ENCODE measurements around the gene KLHL13. TPM values are rescaled to one million over a fixed set of nuclear protein-coding genes. Genes with fewer than 3 reads are reported as not detected.
"Not testable (repeated sequence)": the region's sequence is repeated elsewhere in the genome, so short reads cannot be mapped to it uniquely, and the experiment has no call there.

Gene KLHL13
- total RNA-seq, 4 donors from 2014 or later: 1.3 to 8.2 (median 5.2) TPM

DNA sequence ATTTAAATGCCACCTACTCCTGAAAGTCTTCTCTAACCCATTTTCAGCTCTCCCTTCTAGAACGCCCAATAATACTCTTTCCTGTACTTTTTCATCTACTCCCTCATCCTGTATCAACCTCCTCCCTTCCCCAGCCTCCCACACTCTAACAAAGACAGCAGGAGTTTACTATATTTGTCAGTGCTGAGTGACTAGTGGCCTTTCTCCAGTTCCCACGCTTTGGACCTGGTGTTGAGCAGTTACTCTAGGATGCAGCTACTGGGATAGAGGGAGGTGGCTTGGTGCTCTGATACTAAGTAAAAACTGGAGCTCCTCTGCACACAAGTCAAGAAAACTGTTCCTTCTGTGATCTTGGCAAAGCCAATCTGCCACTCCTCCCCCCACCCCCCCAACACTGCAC lies 36.1 kb upstream of the KLHL13 start:
- no peak for DNase-seq
- intact Hi-C loops (cut with DNase I): no loop called here
- H3K9me3 ChIP-seq: no peaks in the 10 kb centered on the region
- 52 to 80% methylated on average over 2 of the region's 2 CpGs for WGBS, 2 donors
- H3K27ac ChIP-seq: no peak overlapping the region
- H3K4me1 ChIP-seq: no peaks in the 10 kb centered on the region
- H3K36me3 ChIP-seq: no peaks in the 10 kb centered on the region
- H3K27me3 ChIP-seq: no peaks in the 10 kb centered on the region
- no peak overlapping the region for H3K4me3 ChIP-seq
- TF ChIP-seq, protein P1, sequence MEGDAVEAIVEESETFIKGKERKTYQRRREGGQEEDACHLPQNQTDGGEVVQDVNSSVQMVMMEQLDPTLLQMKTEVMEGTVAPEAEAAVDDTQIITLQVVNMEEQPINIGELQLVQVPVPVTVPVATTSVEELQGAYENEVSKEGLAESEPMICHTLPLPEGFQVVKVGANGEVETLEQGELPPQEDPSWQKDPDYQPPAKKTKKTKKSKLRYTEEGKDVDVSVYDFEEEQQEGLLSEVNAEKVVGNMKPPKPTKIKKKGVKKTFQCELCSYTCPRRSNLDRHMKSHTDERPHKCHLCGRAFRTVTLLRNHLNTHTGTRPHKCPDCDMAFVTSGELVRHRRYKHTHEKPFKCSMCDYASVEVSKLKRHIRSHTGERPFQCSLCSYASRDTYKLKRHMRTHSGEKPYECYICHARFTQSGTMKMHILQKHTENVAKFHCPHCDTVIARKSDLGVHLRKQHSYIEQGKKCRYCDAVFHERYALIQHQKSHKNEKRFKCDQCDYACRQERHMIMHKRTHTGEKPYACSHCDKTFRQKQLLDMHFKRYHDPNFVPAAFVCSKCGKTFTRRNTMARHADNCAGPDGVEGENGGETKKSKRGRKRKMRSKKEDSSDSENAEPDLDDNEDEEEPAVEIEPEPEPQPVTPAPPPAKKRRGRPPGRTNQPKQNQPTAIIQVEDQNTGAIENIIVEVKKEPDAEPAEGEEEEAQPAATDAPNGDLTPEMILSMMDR (IDR thresholded peaks at IDR 0.05): no peak
- no peak for TF ChIP-seq POLR2A (IDR thresholded peaks at IDR 0.05)

GRCh38 chrX:118148737-118149136 lies 32.1 kb upstream of the KLHL13 start:
- no peak for TF ChIP-seq POLR2A (IDR thresholded peaks at IDR 0.05)
- TF ChIP-seq, protein P1 (IDR thresholded peaks at IDR 0.05): no peak
- Histone ChIP-seq H3K4me1 (no peaks in the 10 kb centered on the region), H3K36me3 (no peaks in the 10 kb centered on the region), H3K4me3 (no peak overlapping the region), H3K27me3 (no peaks in the 10 kb centered on the region), H3K9me3 (no peaks in the 10 kb centered on the region), H3K27ac (no peak overlapping the region)
- no peak for DNase-seq
- 55 to 87% methylated on average over 1 of the region's 1 CpG for WGBS, 2 donors
- intact Hi-C loops (cut with DNase I): no loop called here

DNA sequence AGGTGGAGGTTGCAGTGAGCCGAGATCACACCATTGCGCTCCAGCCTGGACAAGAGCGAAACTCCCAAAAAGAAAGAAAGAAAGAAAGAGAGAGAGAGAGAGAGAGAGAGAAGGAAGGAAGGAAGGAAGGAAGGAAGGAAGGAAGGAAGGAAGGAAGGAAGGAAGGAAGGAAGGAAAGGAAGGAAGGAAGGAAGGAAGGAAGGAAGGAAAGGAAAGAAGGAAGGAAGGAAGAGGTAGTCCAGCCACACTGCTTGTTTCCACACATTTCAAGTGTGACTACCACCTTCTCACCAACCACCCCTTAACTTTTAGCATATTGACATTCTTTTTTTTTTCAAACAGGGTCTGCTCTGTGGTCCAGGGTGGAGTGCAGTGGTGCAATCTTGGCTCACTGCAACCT lies 31.2 kb upstream of the KLHL13 start:
- H3K9me3 ChIP-seq; intact Hi-C loops (cut with DNase I); H3K4me3 ChIP-seq; H3K36me3 ChIP-seq; DNase-seq; H3K4me1 ChIP-seq; H3K27me3 ChIP-seq; H3K27ac ChIP-seq: not testable (repeated sequence)
- WGBS, 2 donors: 100% methylated on average over 3 of the region's 3 CpGs; no CpG with 5 or more reads in 1 of the 2 donors

DNA sequence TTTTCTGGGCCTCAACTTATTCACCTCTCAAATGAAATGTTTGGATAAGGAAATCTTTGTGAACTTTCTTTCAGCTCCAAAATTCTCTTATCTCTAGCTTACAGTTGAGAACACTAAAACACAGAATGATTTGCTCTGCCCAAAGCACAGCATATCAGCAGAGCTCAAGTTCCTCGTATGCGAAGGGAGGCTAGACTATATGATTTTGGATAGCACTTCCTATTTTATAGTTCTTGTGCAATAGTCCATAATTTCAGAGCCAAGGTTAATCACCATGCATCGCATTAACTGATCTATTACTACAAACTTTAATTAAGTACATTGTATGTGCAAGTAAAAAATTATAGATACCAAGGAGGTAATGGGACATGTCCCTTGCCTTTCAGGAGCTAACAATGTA lies 27.0 kb upstream of the KLHL13 start:
- H3K4me1 ChIP-seq: no peaks in the 10 kb centered on the region
- no peaks in the 10 kb centered on the region for H3K36me3 ChIP-seq
- no peaks in the 10 kb centered on the region for H3K27me3 ChIP-seq
- DNase-seq: no peak
- H3K9me3 ChIP-seq: no peaks in the 10 kb centered on the region
- WGBS, 2 donors: 70 to 79% methylated on average over 2 to 3 of the region's 3 CpGs
- intact Hi-C loops (cut with DNase I): no loop called here
- TF ChIP-seq, protein P1 (IDR thresholded peaks at IDR 0.05): no peak
- TF ChIP-seq POLR2A (IDR thresholded peaks at IDR 0.05): no peak
- H3K27ac ChIP-seq: no peak overlapping the region
- H3K4me3 ChIP-seq: no peak overlapping the region

DNA sequence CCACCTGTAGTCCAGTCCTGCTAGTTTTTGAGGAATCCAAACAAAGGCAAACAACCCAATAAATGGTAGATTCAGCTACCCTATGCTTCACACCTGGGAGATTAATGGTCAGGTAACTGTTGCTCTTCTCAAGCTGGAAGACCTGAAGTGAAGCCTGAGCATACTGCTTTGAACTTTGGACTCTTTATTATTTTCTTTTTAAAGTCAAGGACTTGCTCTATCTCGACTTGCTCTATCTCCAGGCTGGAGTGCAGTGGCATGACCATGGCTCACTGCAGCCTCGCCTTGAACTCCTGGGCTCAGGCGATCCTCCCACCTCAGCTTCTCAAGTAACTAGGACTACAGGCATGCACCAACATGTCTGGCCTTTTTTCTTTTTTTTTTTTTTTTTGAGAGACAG lies 14.7 kb upstream of the KLHL13 start:
- no peak for TF ChIP-seq POLR2A (IDR thresholded peaks at IDR 0.05)
- TF ChIP-seq, protein P1 (IDR thresholded peaks at IDR 0.05): no peak
- H3K36me3 ChIP-seq: no peaks in the 10 kb centered on the region
- no peaks in the 10 kb centered on the region for H3K9me3 ChIP-seq
- no peaks in the 10 kb centered on the region for H3K27me3 ChIP-seq
- intact Hi-C loops (cut with DNase I): no loop called here
- no peak overlapping the region for H3K4me3 ChIP-seq
- 38 to 65% methylated on average over 2 to 3 of the region's 3 CpGs for WGBS, 2 donors
- DNase-seq: no peak
- no peak overlapping the region for H3K27ac ChIP-seq
- no peaks in the 10 kb centered on the region for H3K4me1 ChIP-seq

DNA sequence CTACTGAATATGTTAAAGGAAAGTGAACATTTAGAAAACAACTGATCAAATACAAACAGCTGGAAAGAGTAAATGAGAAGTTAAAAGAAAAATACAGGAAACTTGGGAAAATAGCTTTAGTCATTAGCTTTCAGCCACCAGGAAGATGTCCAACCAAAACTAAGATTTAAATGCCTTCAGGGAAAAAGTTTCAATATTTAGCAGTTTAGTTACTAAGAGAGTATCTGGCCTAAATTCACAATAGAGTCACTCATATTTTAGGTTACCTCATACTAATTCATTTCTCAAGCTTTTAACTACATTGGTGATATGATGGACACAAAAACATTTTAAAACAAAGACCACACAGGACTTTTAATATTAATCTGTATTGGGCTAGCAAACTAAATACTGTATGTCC lies 13.1 kb upstream of the KLHL13 start:
- H3K27me3 ChIP-seq: no peaks in the 10 kb centered on the region
- no peak overlapping the region for H3K4me3 ChIP-seq
- H3K27ac ChIP-seq: no peak overlapping the region
- intact Hi-C loops (cut with DNase I): no loop called here
- H3K9me3 ChIP-seq: no peaks in the 10 kb centered on the region
- H3K4me1 ChIP-seq: no peaks in the 10 kb centered on the region
- no peak for DNase-seq
- TF ChIP-seq POLR2A (IDR thresholded peaks at IDR 0.05): no peak
- TF ChIP-seq, protein P1 (IDR thresholded peaks at IDR 0.05): no peak
- no peaks in the 10 kb centered on the region for H3K36me3 ChIP-seq
